ENCODE results near the gene ADRA1B. TPM values are rescaled to one million over a fixed set of nuclear protein-coding genes. Genes with fewer than 3 reads are reported as not detected.

ADRA1B gene
- total and polyA plus RNA-seq, 2 of the 8 experiments (the other 6 are each of a cell fraction or from before 2014, with no cell fraction given) = not detected

- no peaks in the 10 kb centered on the region; a peak in 1 of 7 replicates for H3K27me3 ChIP-seq (replicated peaks in 1 of 4; ENCODE audit: control insufficient read depth in 3 of 4, extremely low read depth in 1 of 4, insufficient read depth in 3 of 4, low read length in 3 of 4)
- no peak overlapping the region for H3K14ac ChIP-seq (ENCODE audit: insufficient read length)
- no peak for DNase-seq (ENCODE audit: low read depth in 1 of 2, low spot score in 2 of 2)
- no peak overlapping the region for H4K8ac ChIP-seq (ENCODE audit: extremely low read depth, insufficient read depth, low read length)
- no peaks in the 10 kb centered on the region for H3K36me3 ChIP-seq (ENCODE audit: control insufficient read depth in 2 of 4, insufficient read depth in 4 of 4, low read length in 3 of 4)
- H2BK120ac ChIP-seq (replicated peaks; ENCODE audit: low read depth, low read length) = no peak overlapping the region
- H3K4me1 ChIP-seq (replicated peaks in 1 of 4; ENCODE audit: control insufficient read depth in 3 of 4, insufficient read depth in 4 of 4, low read length in 3 of 4) = no peaks in the 10 kb centered on the region
- no peak overlapping the region for H2BK12ac ChIP-seq (ENCODE audit: low read depth, low read length)
- CTCF ChIA-PET (ENCODE audit: partially characterized antibody) = interaction anchor here (0.6 to 4.3 kb wide), 17 partner anchors 12 to 519 kb away, joined by 3 to 46 read pairs (median 7); no protein-coding TSS in a partner anchor
- peaks cover 0 to 1% of the 10 kb centered on the region in 2 experiments for H4K20me1 ChIP-seq (replicated peaks in 1 of 2; ENCODE audit: control insufficient read depth in 1 of 2, insufficient read depth in 2 of 2, low read length in 2 of 2)
- no peak overlapping the region for H3K18ac ChIP-seq (ENCODE audit: extremely low read depth, low read length)
- POLR2A ChIA-PET (ENCODE audit: partially characterized antibody) = no interaction called here
- no peak overlapping the region for H3K9ac ChIP-seq (replicated peaks in 1 of 4; ENCODE audit: extremely low read depth in 1 of 4, low read depth in 3 of 4, low read length in 3 of 4)
- FAIRE-seq = no peak
- H2BK20ac ChIP-seq (ENCODE audit: low read length) = no peak overlapping the region
- H3K4me3 ChIP-seq (ENCODE audit: extremely low read depth in 1 of 4, insufficient read depth in 2 of 4, low read depth in 3 of 4, low read length in 4 of 4) = no peak overlapping the region
- no peak overlapping the region for H3K4me2 ChIP-seq (ENCODE audit: insufficient read depth in 1 of 2, low read depth in 2 of 2, low read length in 2 of 2)
- H3K23ac ChIP-seq (ENCODE audit: insufficient read length) = no peak overlapping the region
- 97% methylated on average over 5 of the region's 6 CpGs; no CpG with 5 or more reads in 1 of the 2 experiments for WGBS, 2 experiments (ENCODE audit: extremely low coverage in 1 of 2, insufficient coverage in 1 of 2, insufficient read length in 1 of 2, insufficient replicate concordance in 2 of 2, low coverage in 1 of 2, low lambda C conversion rate in 2 of 2, missing lambda C conversion rate in 1 of 2)
- H2AK5ac ChIP-seq (ENCODE audit: low read depth, low read length) = no peak overlapping the region
- H2AFZ ChIP-seq (ENCODE audit: low read length) = no peak overlapping the region
- H4K91ac ChIP-seq (replicated peaks; ENCODE audit: insufficient read length, low read length) = no peak overlapping the region
- TF ChIP-seq RXRA (IDR thresholded peaks at IDR 0.05; ENCODE audit: insufficient read depth, low read depth, low read length) (no peak), SIRT6 (IDR thresholded peaks at IDR 0.05; ENCODE audit: low read length) (no peak), SRF (IDR thresholded peaks at IDR 0.05; ENCODE audit: low read depth, low read length) (no peak), BRCA1 (IDR thresholded peaks at IDR 0.05; ENCODE audit: low read depth, low read length) (no peak), TAF1 (IDR thresholded peaks at IDR 0.05; ENCODE audit: low read depth, low read length) (no peak), MAFK (IDR thresholded peaks at IDR 0.05; ENCODE audit: low read depth, low read length) (no peak), RFX5 (IDR thresholded peaks at IDR 0.05; ENCODE audit: borderline replicate concordance, low read depth, low read length) (no peak), NANOG (IDR thresholded peaks at IDR 0.05; ENCODE audit: insufficient read depth, low read depth, low read length, poor library complexity, severe bottlenecking) (no peak), CREB1 (IDR thresholded peaks at IDR 0.05) (no peak)
- no peaks in the 10 kb centered on the region for H3K23me2 ChIP-seq (ENCODE audit: low read depth, low read length)
- H3K79me1 ChIP-seq (ENCODE audit: low read depth, low read length) = no peaks in the 10 kb centered on the region
- H4K5ac ChIP-seq (ENCODE audit: insufficient read length, low read depth, low read length) = no peak overlapping the region
- H2BK5ac ChIP-seq (ENCODE audit: low read depth, low read length) = no peak overlapping the region
- H3K9me3 ChIP-seq (ENCODE audit: insufficient read depth in 2 of 2, low read depth in 1 of 2, low read length in 1 of 2) = no peaks in the 10 kb centered on the region
- no peak overlapping the region for H3K4ac ChIP-seq (replicated peaks; ENCODE audit: insufficient read length, low read depth, low read length)
- no peak overlapping the region for H3K56ac ChIP-seq (replicated peaks; ENCODE audit: insufficient read length, low read depth, low read length)
- H2BK15ac ChIP-seq (ENCODE audit: low read length) = no peak overlapping the region
- no peaks in the 10 kb centered on the region for H3K79me2 ChIP-seq (ENCODE audit: control insufficient read depth in 1 of 2, insufficient read depth in 2 of 2, low read length in 2 of 2)
- H3K27ac ChIP-seq (ENCODE audit: low read depth, low read length) = no peak overlapping the region
These were observed 47.7 kb downstream of the ADRA1B start for GRCh38 chr5:159963935-159964334.
